Neural cell (in vitro differentiated cells): Measurements from ENCODE around the gene ARHGAP6. TPM values are rescaled to one million over a fixed set of nuclear protein-coding genes. Genes with fewer than 3 reads are reported as not detected.

Experiments used
- H2AFZ ChIP-seq: fragments of 200-600, 300-800 bp; sonication (generic), shearing (Covaris generic); 2 replicates; pipeline ENCODE4 v1.6.0; 2014; ENCODE audit warnings: low read depth, mild to moderate bottlenecking, antibody characterized with exemption, low read length, moderate library complexity
- H3F3A ChIP-seq: fragments of 200-600 bp; shearing (Covaris generic); 2 replicates; pipeline ENCODE4 v1.6.1; 2016; ENCODE audit warnings: mild to moderate bottlenecking, moderate library complexity, mixed read lengths, antibody characterized with exemption, low read length; ENCODE audit not compliant: insufficient read depth, poor library complexity, severe bottlenecking
- H3K27ac ChIP-seq: fragments of 200-600, 300-800 bp; sonication (generic), shearing (Covaris generic); 2 replicates; pipeline ENCODE4 v1.5.1; 2014; ENCODE audit warnings: mild to moderate bottlenecking, low read length, moderate library complexity
- H3K27me3 ChIP-seq: fragments of 300-800, 200-600 bp; sonication (generic), shearing (Covaris generic); 2 replicates; pipeline ENCODE4 v1.6.0; 2014; ENCODE audit warnings: mild to moderate bottlenecking, low read depth, low read length, moderate library complexity; ENCODE audit not compliant: insufficient read depth
- H3K36me3 ChIP-seq: fragments of 300-800, 200-600 bp; sonication (generic), shearing (Covaris generic); 2 replicates; pipeline ENCODE4 v1.5.1; 2014; ENCODE audit warnings: mild to moderate bottlenecking, antibody characterized with exemption, low read length, moderate library complexity; ENCODE audit not compliant: insufficient read depth
- H3K4me2 ChIP-seq: fragments of 300-800, 200-600 bp; sonication (generic), shearing (Covaris generic); 2 replicates; pipeline ENCODE4 v1.6.0; 2014; ENCODE audit warnings: mild to moderate bottlenecking, low read length
- H3K4me3 ChIP-seq: fragments of 300-800, 200-600 bp; sonication (generic), shearing (Covaris generic); 2 replicates; pipeline ENCODE4 v1.5.1; 2014; ENCODE audit warnings: mild to moderate bottlenecking, low read length, moderate library complexity
- H3K79me2 ChIP-seq: fragments of 200-600 bp; shearing (Covaris generic); replicated peaks from 2 replicates; pipeline ENCODE4 v1.6.0; 2014; ENCODE audit warnings: mild to moderate bottlenecking, low read length, moderate library complexity; ENCODE audit not compliant: insufficient read depth
- H3K9ac ChIP-seq: fragments of 300-800, 200-600 bp; sonication (generic), shearing (Covaris generic); 2 replicates; pipeline ENCODE4 v1.6.1; 2016; ENCODE audit warnings: mild to moderate bottlenecking, low read length, mixed read lengths
- H3K9me2 ChIP-seq: fragments of 200-600 bp; shearing (Covaris generic); 2 replicates; pipeline ENCODE4 v1.6.1; 2016; ENCODE audit warnings: mild to moderate bottlenecking, low read length, mixed read lengths; ENCODE audit not compliant: insufficient read depth
- H3K9me3 ChIP-seq: fragments of 200-600, 300-800 bp; sonication (generic), shearing (Covaris generic); 2 replicates; pipeline ENCODE4 v1.6.1; 2016; ENCODE audit warnings: mild to moderate bottlenecking, mixed run types, low read length, moderate library complexity, mixed read lengths
- H4K20me1 ChIP-seq: fragments of 200-600 bp; shearing (Covaris generic); 2 replicates; pipeline ENCODE4 v1.6.1; 2016; ENCODE audit warnings: mild to moderate bottlenecking, mixed run types; ENCODE audit not compliant: insufficient read depth
- CTCF ChIP-seq: fragments of 450-650 bp; IDR thresholded peaks from 2 replicates; pipeline ENCODE4 v1.5.1; 2014; ENCODE audit warnings: antibody characterized with exemption, mild to moderate bottlenecking, moderate library complexity; ENCODE audit not compliant: poor library complexity, severe bottlenecking
- EP300 ChIP-seq: fragments of 450-650 bp; conservative IDR thresholded peaks from 2 replicates; pipeline ENCODE4 v1.6.1; 2014; ENCODE audit warnings: antibody characterized with exemption, mild to moderate bottlenecking, moderate library complexity; ENCODE audit not compliant: poor library complexity, severe bottlenecking
- EZH2 ChIP-seq: fragments of 200-600, 300-800 bp; shearing (Covaris generic), sonication (generic); IDR thresholded peaks from 2 replicates; pipeline ENCODE4 v1.6.1; 2014; ENCODE audit warnings: antibody characterized with exemption, low read length, borderline replicate concordance, mild to moderate bottlenecking; ENCODE audit not compliant: insufficient read depth, poor library complexity, severe bottlenecking
- MXI1 ChIP-seq: fragments of 450-650 bp; conservative IDR thresholded peaks from 2 replicates; pipeline ENCODE4 v1.6.1; 2014; ENCODE audit warnings: antibody characterized with exemption, mild to moderate bottlenecking; ENCODE audit not compliant: poor library complexity, severe bottlenecking
- POLR2AphosphoS5 ChIP-seq: IDR thresholded peaks from 2 replicates; pipeline ENCODE4 v1.6.1; 2012
- RAD21 ChIP-seq: fragments of 450-650 bp; conservative IDR thresholded peaks from 2 replicates; pipeline ENCODE4 v1.6.1; 2014; ENCODE audit warnings: antibody characterized with exemption, mild to moderate bottlenecking, moderate library complexity
- REST ChIP-seq: IDR thresholded peaks from 2 replicates; pipeline ENCODE4 v1.6.1; 2012; ENCODE audit warnings: borderline replicate concordance
- SMC3 ChIP-seq: fragments of 450-650 bp; conservative IDR thresholded peaks from 2 replicates; pipeline ENCODE4 v1.6.1; 2014; ENCODE audit warnings: antibody characterized with exemption, mild to moderate bottlenecking, moderate library complexity; ENCODE audit not compliant: poor library complexity
- TAF1 ChIP-seq: IDR thresholded peaks from 2 replicates; pipeline ENCODE4 v1.6.1; 2012; ENCODE audit warnings: low read depth
- polyA plus RNA-seq: library from polyadenylated mRNA; depleted of rRNA; stranded (reverse); fragments of >200 nt; gene quantifications from 2 replicates; pipeline ENCODE4 v1.2.3, GENCODE V29; 2014

ARHGAP6 gene
- polyA plus RNA-seq, 1 donor from 2014 or later = 0.40 TPM

- Histone ChIP-seq H2AFZ (no peak overlapping the region), H3K4me2 (no peak overlapping the region), H3K27ac (no peak overlapping the region), H4K20me1 (no peaks in the 10 kb centered on the region), H3K79me2 (no peaks in the 10 kb centered on the region), H3F3A (no peaks in the 10 kb centered on the region), H3K27me3 (no peaks in the 10 kb centered on the region), H3K9me2 (no peaks in the 10 kb centered on the region), H3K36me3 (no peaks in the 10 kb centered on the region), H3K9me3 (no peaks in the 10 kb centered on the region), H3K4me3 (no peak overlapping the region), H3K9ac (no peak overlapping the region)
- TF ChIP-seq POLR2AphosphoS5 (no peak), EP300 (no peak), TAF1 (no peak), CTCF (no peak), REST (no peak), MXI1 (no peak), RAD21 (no peak), SMC3 (no peak), EZH2 (no peak)
These were observed 227.0 kb downstream of the ARHGAP6 start for GRCh38 chrX:11438767-11439166.

GRCh38 chrX:11438380-11438723 lies 227.4 kb downstream of the ARHGAP6 start:
- TF ChIP-seq EP300 (no peak), REST (no peak), CTCF (no peak), POLR2AphosphoS5 (no peak), MXI1 (no peak), SMC3 (no peak)
- H4K20me1 ChIP-seq = no peaks in the 10 kb centered on the region
- no peak overlapping the region for H3K9ac ChIP-seq
- H3K9me2 ChIP-seq = no peaks in the 10 kb centered on the region
- no peaks in the 10 kb centered on the region for H3K27me3 ChIP-seq
- H3K79me2 ChIP-seq = no peaks in the 10 kb centered on the region
- H3K27ac ChIP-seq = no peak overlapping the region
- no peaks in the 10 kb centered on the region for H3K36me3 ChIP-seq
- H2AFZ ChIP-seq = no peak overlapping the region
- H3K4me2 ChIP-seq = no peak overlapping the region
- H3K9me3 ChIP-seq = no peaks in the 10 kb centered on the region
- H3K4me3 ChIP-seq = no peak overlapping the region
- H3F3A ChIP-seq = no peaks in the 10 kb centered on the region
